Measurements from ENCODE around the gene TMEM207. TPM values are rescaled to one million over a fixed set of nuclear protein-coding genes. Genes with fewer than 3 reads are reported as not detected.

TMEM207 gene
- total RNA-seq, 1 experiment from 2014 or later, result 0.57 TPM

- no peak for DNase-seq
- H3K27me3 Mint-ChIP-seq (ENCODE audit: unreplicated experiment), result no peaks in the 10 kb centered on the region
- intact Hi-C loops (cut with micrococcal nuclease; ENCODE audit: unreplicated experiment), result loop anchor here (2.0 to 10.0 kb wide), 3 partner anchors 103 to 461 kb away; partner anchors contain the start of gene CLDN1
- TF ChIP-seq CTCF (IDR thresholded peaks at IDR 0.05; ENCODE audit: unreplicated experiment), result no peak
- no TSS peak for BruUV-seq (replicated peaks)
- H3K4me3 Mint-ChIP-seq (ENCODE audit: low read depth, unreplicated experiment), result no peak overlapping the region
- H3K36me3 Mint-ChIP-seq (ENCODE audit: insufficient read depth, unreplicated experiment), result peaks cover 7% of the 10 kb centered on the region
- no peak overlapping the region for H3K27ac Mint-ChIP-seq (ENCODE audit: unreplicated experiment)
- no peaks in the 10 kb centered on the region for H3K9me3 Mint-ChIP-seq (ENCODE audit: low read depth, unreplicated experiment)
- CTCF ChIA-PET, result interaction anchor here (1.0 to 3.6 kb wide), 3 partner anchors 11 to 42 kb away, joined by 3 to 22 read pairs (median 18); no protein-coding TSS in a partner anchor
- H3K4me1 Mint-ChIP-seq (ENCODE audit: low read depth, unreplicated experiment), result peaks cover 12% of the 10 kb centered on the region
Observed at GRCh38 chr3:190425833-190426232, 23.9 kb downstream of the TMEM207 start.

- Mint-ChIP-seq H3K27me3 (ENCODE audit: unreplicated experiment) (no peaks in the 10 kb centered on the region), H3K9me3 (ENCODE audit: low read depth, unreplicated experiment) (no peaks in the 10 kb centered on the region), H3K4me1 (ENCODE audit: low read depth, unreplicated experiment) (peaks cover 12% of the 10 kb centered on the region), H3K4me3 (ENCODE audit: low read depth, unreplicated experiment) (peak overlapping the region; percentile 44), H3K36me3 (ENCODE audit: insufficient read depth, unreplicated experiment) (peaks cover 7% of the 10 kb centered on the region), H3K27ac (ENCODE audit: unreplicated experiment) (peak overlapping the region; percentile 94)
- CTCF ChIA-PET, result interaction anchor here (0.5 to 3.6 kb wide), 18 partner anchors 11 to 472 kb away, joined by 3 to 22 read pairs (median 5); partner anchors contain the start of gene CLDN1
- intact Hi-C loops (cut with micrococcal nuclease; ENCODE audit: unreplicated experiment), result loop anchor here (1.0 to 10.0 kb wide), 5 partner anchors 34 to 460 kb away; partner anchors contain the start of gene CLDN1
- peak; percentile 69 for TF ChIP-seq CTCF (IDR thresholded peaks at IDR 0.05; ENCODE audit: unreplicated experiment)
- BruUV-seq (replicated peaks), result TSS peak; percentile 100
- peak; percentile 86 for DNase-seq
Observed at GRCh38 chr3:190424478-190425439, 24.9 kb downstream of the TMEM207 start.

GRCh38 chr3:190424108-190424477 lies 25.6 kb downstream of the TMEM207 start:
- H3K4me1 Mint-ChIP-seq (ENCODE audit: low read depth, unreplicated experiment), result peaks cover 12% of the 10 kb centered on the region
- TF ChIP-seq CTCF (IDR thresholded peaks at IDR 0.05; ENCODE audit: unreplicated experiment), result no peak
- no peaks in the 10 kb centered on the region for H3K27me3 Mint-ChIP-seq (ENCODE audit: unreplicated experiment)
- no TSS peak for BruUV-seq (replicated peaks)
- DNase-seq, result no peak
- peaks cover 7% of the 10 kb centered on the region for H3K36me3 Mint-ChIP-seq (ENCODE audit: insufficient read depth, unreplicated experiment)
- intact Hi-C loops (cut with micrococcal nuclease; ENCODE audit: unreplicated experiment), result loop anchor here (1.0 to 10.0 kb wide), 5 partner anchors 34 to 459 kb away; partner anchors contain the start of gene CLDN1
- H3K27ac Mint-ChIP-seq (ENCODE audit: unreplicated experiment), result peak overlapping the region; percentile 94
- CTCF ChIA-PET, result interaction anchor here (0.6 to 3.6 kb wide), 16 partner anchors 10 to 471 kb away, joined by 3 to 22 read pairs (median 5); partner anchors contain the start of gene CLDN1
- no peaks in the 10 kb centered on the region for H3K9me3 Mint-ChIP-seq (ENCODE audit: low read depth, unreplicated experiment)
- H3K4me3 Mint-ChIP-seq (ENCODE audit: low read depth, unreplicated experiment), result peak overlapping the region; percentile 44

- CTCF ChIA-PET, result interaction anchor here (0.6 to 1.9 kb wide), 6 partner anchors 10 to 121 kb away, joined by 3 to 6 read pairs (median 3); no protein-coding TSS in a partner anchor
- no peak for TF ChIP-seq CTCF (IDR thresholded peaks at IDR 0.05; ENCODE audit: unreplicated experiment)
- intact Hi-C loops (cut with micrococcal nuclease; ENCODE audit: unreplicated experiment), result no loop called here
Observed at GRCh38 chr3:190414297-190414696, 35.4 kb downstream of the TMEM207 start.

More at GRCh38 chr3:190414297-190414696, 35.4 kb downstream of the TMEM207 start:
- Mint-ChIP-seq H3K9me3 (ENCODE audit: low read depth, unreplicated experiment) (peaks cover 6% of the 10 kb centered on the region), H3K36me3 (ENCODE audit: insufficient read depth, unreplicated experiment) (no peaks in the 10 kb centered on the region), H3K27me3 (ENCODE audit: unreplicated experiment) (no peaks in the 10 kb centered on the region), H3K4me1 (ENCODE audit: low read depth, unreplicated experiment) (no peaks in the 10 kb centered on the region), H3K27ac (ENCODE audit: unreplicated experiment) (no peak overlapping the region), H3K4me3 (ENCODE audit: low read depth, unreplicated experiment) (no peak overlapping the region)
- BruUV-seq (replicated peaks), result no TSS peak
- no peak for DNase-seq
